Right ventricle myocardium superior (tissue), 1 donor: Measurements from ENCODE around the gene GCLM. TPM values are rescaled to one million over a fixed set of nuclear protein-coding genes. Genes with fewer than 3 reads are reported as not detected.
"Not testable (repeated sequence)": the region's sequence is repeated elsewhere in the genome, so short reads cannot be mapped to it uniquely, and the experiment has no call there.

Experiments used
- ATAC-seq: fragments of 200-7000 bp; cut with Tn5 transposase; one replicate; pipeline ENCODE4 v1.9.1; 2020; ENCODE audit warnings: mild to moderate bottlenecking; ENCODE audit not compliant: poor library complexity
- DNase-seq: peaks from one replicate; pipeline ENCODE4 v3.0.0-alpha.2; 2020
- intact Hi-C: fragments of 100-400 bp; cut with DNase I; formaldehyde crosslinking; loops from one replicate; pipeline ENCODE4 v1.11.2; 2022
- total RNA-seq: library from RNA; stranded (reverse); fragmentation: NEBNext Ultra II Directional; extraction: Animal tissue kit (Norgen Biotek cat#: 25700); gene quantifications from one replicate; pipeline ENCODE4 v1.2.1, GENCODE V29; 2021
- donor health status: DM: no; HTN: yes; CAD: no; lungs with severe emphysema.

The GCLM gene
- total RNA-seq, 1 donor from 2014 or later, result 9.6 TPM

DNA sequence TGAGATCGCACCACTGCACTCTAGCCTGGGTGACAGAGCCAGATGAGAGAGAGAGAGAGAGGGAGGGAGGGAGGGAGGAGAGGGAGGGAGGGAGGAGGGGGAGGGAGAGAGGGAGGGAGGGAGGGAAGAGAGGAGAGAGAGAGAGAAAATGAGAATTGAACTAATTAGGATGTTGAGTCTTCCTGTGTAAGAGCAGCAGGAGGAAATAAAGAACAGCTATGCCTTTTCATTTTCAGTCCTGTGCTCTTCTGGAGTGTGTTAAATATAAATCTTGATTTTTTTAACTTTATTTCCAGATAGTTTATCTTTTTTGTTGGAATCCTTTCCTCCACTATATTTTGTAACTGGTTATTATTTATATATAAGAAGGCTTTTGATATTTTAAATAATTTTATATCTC is 57.4 kb downstream of the GCLM start:
- intact Hi-C loops, result no loop called here
- ATAC-seq, result no peak
- no peak for DNase-seq

DNA sequence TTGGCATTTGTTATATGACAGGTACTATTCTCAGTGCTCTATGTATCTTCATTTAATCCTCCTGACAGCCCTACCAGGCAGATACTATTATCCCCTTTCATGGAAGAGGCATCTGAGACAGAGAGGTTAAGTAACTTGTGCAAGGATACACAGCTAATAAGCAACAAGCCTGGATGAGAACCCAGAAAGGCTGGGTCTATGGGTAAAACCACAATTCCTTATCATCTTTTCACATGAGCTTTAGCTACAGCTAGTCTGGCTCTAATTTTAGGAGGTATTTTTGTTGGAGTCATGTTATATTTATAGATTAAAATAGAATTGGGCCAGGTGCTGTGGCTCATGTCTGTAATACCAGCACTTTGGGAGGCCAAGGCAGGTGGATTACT is 57.9 kb downstream of the GCLM start:
- intact Hi-C loops, result no loop called here
- no peak for ATAC-seq

DNA sequence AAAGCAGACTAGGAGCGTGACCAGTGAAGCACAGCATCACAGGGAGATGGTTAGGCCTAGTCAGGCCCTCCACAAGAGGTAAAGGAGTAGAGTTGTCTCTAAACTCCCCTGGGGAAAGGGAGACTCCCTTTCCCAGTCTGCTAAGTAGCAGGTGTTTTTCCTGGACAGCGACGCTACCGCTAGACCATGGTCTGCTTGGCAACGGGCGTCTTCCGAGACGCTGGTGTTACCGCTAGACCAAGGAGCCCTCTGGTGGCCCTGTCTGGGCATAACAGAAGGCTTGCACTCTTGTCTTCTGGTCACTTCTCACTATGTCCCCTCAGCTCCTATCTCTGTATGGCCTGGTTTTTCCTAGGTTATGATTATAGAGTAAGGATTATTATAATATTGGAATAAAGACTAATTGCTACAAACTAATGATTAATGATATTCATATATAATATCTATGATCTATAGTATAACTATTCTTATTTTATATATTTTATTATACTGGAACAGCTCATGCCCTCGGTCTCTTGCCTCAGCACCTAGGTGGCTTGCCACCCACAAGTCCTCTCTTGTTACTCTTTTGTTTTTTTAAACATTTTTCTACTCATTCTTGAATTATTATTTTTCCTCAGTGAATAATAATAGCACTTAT is 58.4 kb downstream of the GCLM start:
- peak; percentile 88 for DNase-seq
- intact Hi-C loops, ATAC-seq: not testable (repeated sequence)

More for the DNA sequence above, 57.9 kb downstream of the GCLM start:
- no peak for DNase-seq

DNA sequence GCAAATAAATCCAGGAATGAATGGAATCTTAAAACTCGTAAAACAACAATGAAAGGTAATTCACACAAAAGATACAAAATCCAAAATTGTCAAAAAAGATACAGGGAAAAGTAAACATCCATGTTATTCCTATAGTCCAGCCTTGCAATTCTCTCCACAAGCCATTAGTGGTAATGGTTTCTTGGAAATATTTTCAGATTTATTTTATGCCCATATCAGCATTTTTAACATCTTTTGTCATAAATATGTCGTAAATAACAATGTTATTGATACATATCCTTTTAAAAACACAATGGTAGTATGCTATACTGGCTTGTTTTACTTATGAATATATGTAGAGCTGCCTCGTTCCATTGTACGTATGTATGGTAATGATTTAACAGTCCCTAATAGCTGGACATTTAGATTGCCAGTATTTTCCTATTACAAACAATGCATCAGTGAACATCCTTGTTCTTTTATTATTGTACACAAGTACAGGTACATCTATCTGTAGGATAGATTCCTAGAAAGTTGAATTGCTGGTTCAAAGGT is 60.8 kb downstream of the GCLM start:
- DNase-seq, result no peak
- ATAC-seq, result no peak
- intact Hi-C loops, result loop anchor here (10.0 kb wide), 4 partner anchors 224 to 544 kb away; no protein-coding TSS in a partner anchor

GRCh38 chr1:93847811-93848288 is 61.4 kb downstream of the GCLM start:
- DNase-seq (peak; percentile 80), ATAC-seq (peak; percentile 60)
- intact Hi-C loops, result loop anchor here (10.0 kb wide), 4 partner anchors 223 to 543 kb away; no protein-coding TSS in a partner anchor

GRCh38 chr1:93846992-93847810 is 62.0 kb downstream of the GCLM start:
- ATAC-seq (peak; percentile 86), DNase-seq (peak; percentile 89)
- intact Hi-C loops, result loop anchor here (10.0 kb wide), 4 partner anchors 222 to 542 kb away; no protein-coding TSS in a partner anchor

- peak; percentile 78 for ATAC-seq
Measured at GRCh38 chr1:93846206-93846991, 62.8 kb downstream of the GCLM start.

GRCh38 chr1:93845538-93846205 is 63.6 kb downstream of the GCLM start:
- no peak for ATAC-seq
- no peak for DNase-seq
- intact Hi-C loops, result loop anchor here (10.0 kb wide), 4 partner anchors 221 to 541 kb away; no protein-coding TSS in a partner anchor

More at GRCh38 chr1:93846206-93846991, 62.8 kb downstream of the GCLM start:
- DNase-seq, result peak; percentile 95
- intact Hi-C loops, result loop anchor here (10.0 kb wide), 4 partner anchors 222 to 542 kb away; no protein-coding TSS in a partner anchor

- DNase-seq, result no peak
- intact Hi-C loops, result loop anchor here (10.0 kb wide), 4 partner anchors 220 to 540 kb away; no protein-coding TSS in a partner anchor
- ATAC-seq, result no peak
Measured at GRCh38 chr1:93844262-93845045, 64.8 kb downstream of the GCLM start.

DNA sequence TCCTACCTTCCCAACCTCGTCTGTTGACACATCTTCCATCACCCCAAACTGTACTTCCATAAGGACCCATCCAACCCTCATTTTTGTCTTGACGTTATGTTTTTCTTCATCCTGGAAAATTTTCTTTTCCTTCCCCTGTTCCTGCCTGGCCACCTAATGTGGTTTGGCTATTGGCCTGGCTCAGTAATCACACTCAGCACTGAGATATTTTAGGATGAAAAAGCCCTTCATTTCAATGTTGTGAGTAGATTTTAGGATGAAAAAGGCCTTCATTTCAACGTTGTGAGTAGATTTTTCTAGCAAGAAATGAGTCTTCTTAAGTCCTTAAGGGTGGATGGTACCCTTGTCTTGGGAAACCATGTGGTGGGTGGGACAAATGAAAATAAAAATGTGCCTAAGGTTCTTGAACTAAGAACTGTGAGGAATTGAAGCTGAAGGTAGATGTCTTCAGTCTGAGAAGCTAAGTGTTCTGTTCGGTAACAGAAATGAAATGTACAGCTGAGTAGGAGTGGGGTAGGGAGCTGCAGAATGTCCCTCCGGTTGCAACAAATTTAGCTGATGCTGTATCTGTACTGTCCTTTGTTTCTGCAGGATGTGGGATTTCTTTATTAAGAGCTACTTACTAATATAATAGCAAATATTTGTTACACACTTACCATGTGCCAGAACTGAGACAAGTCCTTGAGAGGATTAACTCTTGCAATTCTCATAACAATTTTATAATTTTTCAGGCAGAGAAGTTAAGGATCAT is 66.3 kb downstream of the GCLM start:
- DNase-seq, result no peak

DNA sequence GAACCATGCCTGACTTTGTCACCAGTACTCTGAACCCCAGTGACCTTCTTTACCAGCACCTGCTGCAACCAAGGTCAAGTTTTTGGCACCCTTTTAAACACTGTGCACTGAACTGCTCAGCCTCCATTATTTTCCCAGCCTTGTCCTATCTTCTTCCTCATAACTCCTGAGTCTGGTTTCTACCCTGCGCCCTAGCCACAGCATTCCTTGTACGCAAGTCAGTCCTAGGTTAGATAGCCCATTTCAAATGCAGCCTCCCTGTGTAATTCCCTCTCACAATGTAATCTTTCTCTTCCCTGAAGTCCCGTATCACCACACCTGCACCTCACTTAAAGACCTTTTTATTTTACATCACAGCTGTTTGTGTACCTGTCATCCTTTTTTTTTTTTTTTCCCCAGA is 67.5 kb downstream of the GCLM start:
- DNase-seq (no peak), ATAC-seq (no peak)
- intact Hi-C loops, result loop anchor here (10.0 kb wide), 4 partner anchors 217 to 537 kb away; no protein-coding TSS in a partner anchor

More for the DNA sequence above, 66.3 kb downstream of the GCLM start:
- ATAC-seq, result no peak
- intact Hi-C loops, result loop anchor here (10.0 kb wide), 4 partner anchors 218 to 538 kb away; no protein-coding TSS in a partner anchor

GRCh38 chr1:93840956-93841482 is 68.2 kb downstream of the GCLM start:
- ATAC-seq, result no peak
- intact Hi-C loops, result loop anchor here (10.0 kb wide), 4 partner anchors 216 to 536 kb away; no protein-coding TSS in a partner anchor
- DNase-seq, result no peak

DNA sequence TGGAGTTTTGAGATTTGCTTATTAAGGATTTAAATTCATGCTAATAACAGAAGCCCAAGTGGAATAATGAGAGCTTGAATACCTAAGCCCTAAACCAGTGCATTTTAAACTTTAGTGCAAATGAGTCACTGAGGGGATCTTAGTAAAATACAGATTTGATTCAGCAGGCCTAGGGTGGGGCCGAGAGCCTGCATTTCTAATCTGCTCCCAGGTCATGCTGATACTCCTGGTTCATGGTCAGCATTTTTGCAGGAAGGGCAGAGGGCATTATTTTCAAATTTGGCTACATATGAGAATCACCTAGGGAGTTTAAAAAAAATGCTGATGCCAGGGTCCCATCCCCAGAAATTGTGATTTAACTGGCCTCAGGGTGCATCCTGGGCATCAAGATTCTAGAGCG is 69.5 kb downstream of the GCLM start:
- no peak for ATAC-seq
- no peak for DNase-seq
- intact Hi-C loops, result loop anchor here (10.0 kb wide), 4 partner anchors 215 to 535 kb away; no protein-coding TSS in a partner anchor

DNA sequence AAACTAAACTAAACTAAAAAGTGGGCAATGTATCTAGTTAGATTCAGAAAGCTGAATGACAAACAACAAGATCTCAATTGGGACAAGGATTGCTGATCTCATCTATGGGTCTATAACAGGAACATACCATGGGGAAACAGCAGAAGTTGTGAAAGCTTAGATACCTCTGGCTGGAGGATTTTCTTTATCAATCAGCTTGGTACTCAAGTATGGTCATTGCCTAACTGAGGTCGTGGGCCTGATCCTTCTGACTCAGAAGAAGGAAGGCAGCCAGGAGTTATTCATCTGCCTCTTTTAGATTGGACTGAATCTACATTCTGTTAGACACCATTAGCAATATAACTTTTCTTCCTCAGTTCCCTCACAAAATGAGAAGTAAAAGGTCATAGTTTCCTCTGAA is 69.9 kb downstream of the GCLM start:
- intact Hi-C loops, result no loop called here
- DNase-seq (no peak), ATAC-seq (no peak)

DNA sequence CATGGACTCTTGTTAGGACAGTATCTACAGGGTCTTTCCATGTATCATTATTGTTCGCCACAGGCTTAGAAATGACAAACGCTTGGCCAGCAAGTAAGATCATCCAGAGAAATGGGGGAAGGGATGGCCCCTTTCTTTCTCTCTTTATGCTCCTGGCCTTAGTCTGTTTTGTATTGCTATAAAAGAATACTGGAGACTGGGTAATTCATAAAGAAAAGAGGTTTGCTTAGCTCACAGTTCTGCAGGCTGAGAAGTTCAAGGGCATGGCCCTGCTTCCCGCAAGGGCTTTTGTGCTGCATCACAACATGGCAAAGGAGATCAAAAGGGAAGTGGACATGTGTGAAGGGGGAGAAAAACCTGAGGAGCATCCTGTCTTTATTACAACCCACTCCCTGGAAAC is 71.3 kb downstream of the GCLM start:
- intact Hi-C loops, result no loop called here

More for the DNA sequence above, 71.3 kb downstream of the GCLM start:
- ATAC-seq (no peak), DNase-seq (no peak)
